Measurements from ENCODE around the gene AHCYL2.

The AHCYL2 gene

GRCh38 chr7:129224251-129225205 lies at the start of gene AHCYL2:
Gene AHCYL2 (plus strand): TSS chr7:129225030.
- in situ Hi-C loops (cut with HindIII; ENCODE audit: low sequenced_read_pairs): no loop called here

- in situ Hi-C loops (cut with HindIII; ENCODE audit: low sequenced_read_pairs): no loop called here
These were observed 47.7 kb upstream of the AHCYL2 start for GRCh38 chr7:129176916-129177710.

- in situ Hi-C loops (cut with HindIII; ENCODE audit: low sequenced_read_pairs): no loop called here
These were observed 39.7 kb upstream of the AHCYL2 start for GRCh38 chr7:129184981-129185670.

GRCh38 chr7:129186749-129187260 lies 38.0 kb upstream of the AHCYL2 start:
- in situ Hi-C loops (cut with HindIII; ENCODE audit: low sequenced_read_pairs): no loop called here

- in situ Hi-C loops (cut with HindIII; ENCODE audit: low sequenced_read_pairs): no loop called here
These were observed 37.0 kb upstream of the AHCYL2 start for GRCh38 chr7:129187681-129188371.

GRCh38 chr7:129188372-129188891 lies 36.4 kb upstream of the AHCYL2 start, which contains the start of gene SMO:
Gene SMO (plus strand): TSS chr7:129188633. CDS start chr7:129189152, 519 bp downstream.
- in situ Hi-C loops (cut with HindIII; ENCODE audit: low sequenced_read_pairs): no loop called here

- in situ Hi-C loops (cut with HindIII; ENCODE audit: low sequenced_read_pairs): no loop called here
These were observed 35.8 kb upstream of the AHCYL2 start for GRCh38 chr7:129188892-129189660.

GRCh38 chr7:129189661-129190310 lies 35.0 kb upstream of the AHCYL2 start:
- in situ Hi-C loops (cut with HindIII; ENCODE audit: low sequenced_read_pairs): no loop called here

GRCh38 chr7:129191272-129191671 lies 33.6 kb upstream of the AHCYL2 start:
- in situ Hi-C loops (cut with HindIII; ENCODE audit: low sequenced_read_pairs): no loop called here

GRCh38 chr7:129193892-129194291 lies 30.9 kb upstream of the AHCYL2 start:
- in situ Hi-C loops (cut with HindIII; ENCODE audit: low sequenced_read_pairs): no loop called here

GRCh38 chr7:129197771-129198170 lies 27.1 kb upstream of the AHCYL2 start:
- in situ Hi-C loops (cut with HindIII; ENCODE audit: low sequenced_read_pairs): no loop called here

GRCh38 chr7:129199406-129199805 lies 25.4 kb upstream of the AHCYL2 start:
- in situ Hi-C loops (cut with HindIII; ENCODE audit: low sequenced_read_pairs): no loop called here

GRCh38 chr7:129202058-129202777 lies 22.6 kb upstream of the AHCYL2 start:
- in situ Hi-C loops (cut with HindIII; ENCODE audit: low sequenced_read_pairs): no loop called here

GRCh38 chr7:129203050-129203741 lies 21.6 kb upstream of the AHCYL2 start:
- in situ Hi-C loops (cut with HindIII; ENCODE audit: low sequenced_read_pairs): no loop called here

- in situ Hi-C loops (cut with HindIII; ENCODE audit: low sequenced_read_pairs): no loop called here
These were observed 19.6 kb upstream of the AHCYL2 start for GRCh38 chr7:129205126-129205818.

- in situ Hi-C loops (cut with HindIII; ENCODE audit: low sequenced_read_pairs): no loop called here
These were observed 18.6 kb upstream of the AHCYL2 start for GRCh38 chr7:129205987-129206785.
